K562 (cell line): ENCODE measurements around the gene CBX1. TPM values are rescaled to one million over a fixed set of nuclear protein-coding genes. Genes with fewer than 3 reads are reported as not detected.

Source experiments
- ASH1L ChIP-seq: fragments of 450-650 bp; IDR thresholded peaks from 2 replicates; pipeline ENCODE4 v1.6.1; 2018; ENCODE audit warnings: borderline replicate concordance, mild to moderate bottlenecking, low read depth; ENCODE audit not compliant: partially characterized antibody
- KLF13 ChIP-seq: fragments of 450-650 bp; IDR thresholded peaks from 2 replicates; pipeline ENCODE4 v1.6.1; 2016; ENCODE audit warnings: missing genetic modification characterization, low read depth, mild to moderate bottlenecking, missing compliant biosample characterization, moderate library complexity, borderline replicate concordance
- MCM7 ChIP-seq, 2 experiments: fragments of 450-650 bp; IDR thresholded peaks; 2 replicates each; pipeline ENCODE4 v1.6.1; 2016 to 2018
- MGA ChIP-seq: fragments of 450-650 bp; IDR thresholded peaks from 2 replicates; pipeline ENCODE4 v1.6.1; 2016; ENCODE audit warnings: mild to moderate bottlenecking, moderate library complexity
- PRPF4 ChIP-seq: fragments of 200-400 bp; formaldehyde crosslinking; IDR thresholded peaks from one replicate; pipeline ENCODE4 v1.6.1; 2017; ENCODE audit warnings: low read length, low read depth, mild to moderate bottlenecking; ENCODE audit not compliant: insufficient read depth, poor library complexity, severe bottlenecking
- TRIM28 ChIP-seq: fragments of 450-650 bp; IDR thresholded peaks from 2 replicates; pipeline ENCODE4 v1.6.1; 2017
- polyA plus RNA-seq, 8 experiments: library from polyadenylated mRNA; depleted of rRNA in 4 of 8; stranded (reverse) in 5 of 8; unstranded in 3 of 8; fragments of >200 nt; fragmentation: Nextera tagmentation in 2 of 8; fragmentation: Illumina TruSeq in 1 of 8; extraction: Ambion mirVana in 2 of 8; extraction: Trizol in 1 of 8; gene quantifications; 2 replicates each; pipeline versions ENCODE4 v1.2.1 to v1.2.3, GENCODE V29; 2011 to 2014; ENCODE audit warnings: inconsistent platforms in 1 of 8, missing spikeins in 1 of 8
- total RNA-seq, 7 experiments: library from RNA; depleted of rRNA in 6 of 7; stranded (reverse); fragments of >200 nt in 6 of 7; fragmentation: Illumina TruSeq in 2 of 7; extraction: Trizol in 2 of 7; gene quantifications; 2 replicates each; pipeline versions ENCODE4 v1.2.1 to v1.2.3, GENCODE V29; 2011 to 2021; ENCODE audit warnings: low replicate concordance in 1 of 7
- TF ChIP-seq, protein P1 (sequence below): sonication (generic); formaldehyde crosslinking; IDR thresholded peaks from 2 replicates; pipeline ENCODE4 v1.8.0; 2022; ENCODE audit warnings: missing genetic modification reagents, mild to moderate bottlenecking, borderline replicate concordance
- TF ChIP-seq, protein P2 (sequence below), 2 experiments: fragments of 450-650 bp; IDR thresholded peaks; 2 replicates each; pipeline ENCODE4 v1.6.1; 2018; ENCODE audit warnings: mild to moderate bottlenecking in 2 of 2, low read depth in 1 of 2; ENCODE audit not compliant: partially characterized antibody in 2 of 2

CBX1 gene
- total and polyA plus RNA-seq, 9 of the 15 experiments (the other 6 are each of a cell fraction or from before 2014, with no cell fraction given) = 10.6 to 95.7 (median 52.7) TPM

DNA sequence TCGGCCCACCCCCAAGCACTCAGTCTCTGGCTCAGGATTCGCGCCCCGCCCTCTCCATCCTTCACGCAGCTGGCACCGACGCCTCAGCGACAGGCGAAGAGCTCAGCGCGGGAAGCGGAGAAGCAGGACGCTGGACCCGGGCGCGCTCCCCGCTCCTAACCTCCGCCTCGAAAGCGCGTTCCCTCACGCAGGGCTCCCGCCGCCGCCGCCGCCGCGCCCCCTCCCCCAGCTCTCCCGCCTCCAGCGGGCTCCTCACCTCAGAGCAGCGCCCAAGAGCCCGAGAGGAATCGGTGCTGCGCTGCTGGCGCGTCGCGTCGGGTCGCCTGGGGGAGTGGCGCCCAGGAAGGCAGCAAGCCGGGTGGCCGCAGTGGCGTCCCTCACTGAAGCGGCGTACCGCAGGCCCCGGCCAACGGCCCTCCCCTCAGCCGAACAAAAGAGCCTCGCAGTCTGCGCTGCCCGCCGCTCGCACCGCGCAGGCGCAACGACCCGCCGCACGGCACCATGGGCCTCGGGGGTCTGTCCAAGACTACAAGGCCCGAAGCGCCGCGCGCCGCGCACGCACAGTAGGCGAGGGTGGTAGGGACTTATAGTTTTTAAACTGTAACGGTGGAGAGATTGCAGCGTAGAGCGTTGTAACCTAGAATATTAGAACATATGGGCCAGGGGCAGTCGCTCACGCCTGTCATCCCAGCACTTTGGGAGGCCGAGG lies at the start of gene CBX1 (continued):
- TF ChIP-seq MGA = peak; percentile 59; the same call in 1 of the 2 replicates
- TF ChIP-seq, protein P1, sequence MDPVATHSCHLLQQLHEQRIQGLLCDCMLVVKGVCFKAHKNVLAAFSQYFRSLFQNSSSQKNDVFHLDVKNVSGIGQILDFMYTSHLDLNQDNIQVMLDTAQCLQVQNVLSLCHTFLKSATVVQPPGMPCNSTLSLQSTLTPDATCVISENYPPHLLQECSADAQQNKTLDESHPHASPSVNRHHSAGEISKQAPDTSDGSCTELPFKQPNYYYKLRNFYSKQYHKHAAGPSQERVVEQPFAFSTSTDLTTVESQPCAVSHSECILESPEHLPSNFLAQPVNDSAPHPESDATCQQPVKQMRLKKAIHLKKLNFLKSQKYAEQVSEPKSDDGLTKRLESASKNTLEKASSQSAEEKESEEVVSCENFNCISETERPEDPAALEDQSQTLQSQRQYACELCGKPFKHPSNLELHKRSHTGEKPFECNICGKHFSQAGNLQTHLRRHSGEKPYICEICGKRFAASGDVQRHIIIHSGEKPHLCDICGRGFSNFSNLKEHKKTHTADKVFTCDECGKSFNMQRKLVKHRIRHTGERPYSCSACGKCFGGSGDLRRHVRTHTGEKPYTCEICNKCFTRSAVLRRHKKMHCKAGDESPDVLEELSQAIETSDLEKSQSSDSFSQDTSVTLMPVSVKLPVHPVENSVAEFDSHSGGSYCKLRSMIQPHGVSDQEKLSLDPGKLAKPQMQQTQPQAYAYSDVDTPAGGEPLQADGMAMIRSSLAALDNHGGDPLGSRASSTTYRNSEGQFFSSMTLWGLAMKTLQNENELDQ = 0 out of 2 replicates have a peak, but pooled peaks have one; percentile 42
- no peak for TF ChIP-seq ASH1L
- peak; percentile 44; the same call in 1 of the 2 replicates for TF ChIP-seq KLF13 (tag)
- TF ChIP-seq TRIM28 = peak; percentile 97
- TF ChIP-seq MCM7 (IDR thresholded peaks at IDR 0.05) = no peak
- no peak for TF ChIP-seq PRPF4
- TF ChIP-seq, protein P2, sequence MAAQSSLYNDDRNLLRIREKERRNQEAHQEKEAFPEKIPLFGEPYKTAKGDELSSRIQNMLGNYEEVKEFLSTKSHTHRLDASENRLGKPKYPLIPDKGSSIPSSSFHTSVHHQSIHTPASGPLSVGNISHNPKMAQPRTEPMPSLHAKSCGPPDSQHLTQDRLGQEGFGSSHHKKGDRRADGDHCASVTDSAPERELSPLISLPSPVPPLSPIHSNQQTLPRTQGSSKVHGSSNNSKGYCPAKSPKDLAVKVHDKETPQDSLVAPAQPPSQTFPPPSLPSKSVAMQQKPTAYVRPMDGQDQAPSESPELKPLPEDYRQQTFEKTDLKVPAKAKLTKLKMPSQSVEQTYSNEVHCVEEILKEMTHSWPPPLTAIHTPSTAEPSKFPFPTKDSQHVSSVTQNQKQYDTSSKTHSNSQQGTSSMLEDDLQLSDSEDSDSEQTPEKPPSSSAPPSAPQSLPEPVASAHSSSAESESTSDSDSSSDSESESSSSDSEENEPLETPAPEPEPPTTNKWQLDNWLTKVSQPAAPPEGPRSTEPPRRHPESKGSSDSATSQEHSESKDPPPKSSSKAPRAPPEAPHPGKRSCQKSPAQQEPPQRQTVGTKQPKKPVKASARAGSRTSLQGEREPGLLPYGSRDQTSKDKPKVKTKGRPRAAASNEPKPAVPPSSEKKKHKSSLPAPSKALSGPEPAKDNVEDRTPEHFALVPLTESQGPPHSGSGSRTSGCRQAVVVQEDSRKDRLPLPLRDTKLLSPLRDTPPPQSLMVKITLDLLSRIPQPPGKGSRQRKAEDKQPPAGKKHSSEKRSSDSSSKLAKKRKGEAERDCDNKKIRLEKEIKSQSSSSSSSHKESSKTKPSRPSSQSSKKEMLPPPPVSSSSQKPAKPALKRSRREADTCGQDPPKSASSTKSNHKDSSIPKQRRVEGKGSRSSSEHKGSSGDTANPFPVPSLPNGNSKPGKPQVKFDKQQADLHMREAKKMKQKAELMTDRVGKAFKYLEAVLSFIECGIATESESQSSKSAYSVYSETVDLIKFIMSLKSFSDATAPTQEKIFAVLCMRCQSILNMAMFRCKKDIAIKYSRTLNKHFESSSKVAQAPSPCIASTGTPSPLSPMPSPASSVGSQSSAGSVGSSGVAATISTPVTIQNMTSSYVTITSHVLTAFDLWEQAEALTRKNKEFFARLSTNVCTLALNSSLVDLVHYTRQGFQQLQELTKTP (IDR thresholded peaks at IDR 0.05; ENCODE audit: low read depth in 1 of 2, partially characterized antibody in 2 of 2) = peak in 1 of 2 experiments; percentile 94
